Ascending aorta (tissue), 2 donors: ENCODE results near the gene CDH23. TPM values are rescaled to one million over a fixed set of nuclear protein-coding genes. Genes with fewer than 3 reads are reported as not detected.

ENCODE experiments used
- DNase-seq, 2 donors: peaks; one replicate each; pipeline ENCODE4 v3.0.0-alpha.2; 2019; ENCODE audit warnings: low spot score in 2 of 2
- H3K27ac ChIP-seq, 2 donors: fragments of 200-600 bp; sonication (generic); one replicate each; pipeline ENCODE4 v1.5.1; 2016 to 2017; ENCODE audit warnings: mild to moderate bottlenecking in 1 of 2
- H3K27me3 ChIP-seq: fragments of 200-600 bp; sonication (generic); one replicate; pipeline ENCODE4 v1.5.1; 2017
- H3K36me3 ChIP-seq, 2 donors: fragments of 200-600 bp; sonication (generic); one replicate each; pipeline ENCODE4 v1.5.1; 2016
- H3K4me1 ChIP-seq, 2 donors: fragments of 200-600 bp; sonication (generic); one replicate each; pipeline ENCODE4 v1.5.1; 2016 to 2017; ENCODE audit warnings: mild to moderate bottlenecking in 1 of 2
- H3K4me3 ChIP-seq, 2 donors: fragments of 200-600 bp; sonication (generic); one replicate each; pipeline ENCODE4 v1.5.1; 2016 to 2017; ENCODE audit warnings: mild to moderate bottlenecking in 1 of 2
- H3K9me3 ChIP-seq, 2 donors: fragments of 200-600 bp; sonication (generic); one replicate each; pipeline ENCODE4 v1.5.1; 2016
- intact Hi-C: fragments of 100-400 bp; cut with DNase I; formaldehyde crosslinking; loops from one replicate; pipeline ENCODE4 v1.15.1; 2023
- total RNA-seq: library from RNA; depleted of rRNA; stranded (reverse); fragments of >200 nt; gene quantifications from one replicate; pipeline ENCODE4 v1.1.0, GENCODE V29; 2016
- TF ChIP-seq, protein P1 (sequence below), 3 experiments: fragments of 200-600 bp in 2 of 3; fragments of 450-650 bp in 1 of 3; sonication (generic) in 2 of 3; IDR thresholded peaks; one replicate each; pipeline ENCODE4 v1.5.1; 2016 to 2019; ENCODE audit warnings: antibody characterized with exemption in 3 of 3, mild to moderate bottlenecking in 1 of 3, moderate library complexity in 1 of 3

CDH23 gene
- total RNA-seq, 1 donor from 2014 or later = 40.9 TPM

DNA sequence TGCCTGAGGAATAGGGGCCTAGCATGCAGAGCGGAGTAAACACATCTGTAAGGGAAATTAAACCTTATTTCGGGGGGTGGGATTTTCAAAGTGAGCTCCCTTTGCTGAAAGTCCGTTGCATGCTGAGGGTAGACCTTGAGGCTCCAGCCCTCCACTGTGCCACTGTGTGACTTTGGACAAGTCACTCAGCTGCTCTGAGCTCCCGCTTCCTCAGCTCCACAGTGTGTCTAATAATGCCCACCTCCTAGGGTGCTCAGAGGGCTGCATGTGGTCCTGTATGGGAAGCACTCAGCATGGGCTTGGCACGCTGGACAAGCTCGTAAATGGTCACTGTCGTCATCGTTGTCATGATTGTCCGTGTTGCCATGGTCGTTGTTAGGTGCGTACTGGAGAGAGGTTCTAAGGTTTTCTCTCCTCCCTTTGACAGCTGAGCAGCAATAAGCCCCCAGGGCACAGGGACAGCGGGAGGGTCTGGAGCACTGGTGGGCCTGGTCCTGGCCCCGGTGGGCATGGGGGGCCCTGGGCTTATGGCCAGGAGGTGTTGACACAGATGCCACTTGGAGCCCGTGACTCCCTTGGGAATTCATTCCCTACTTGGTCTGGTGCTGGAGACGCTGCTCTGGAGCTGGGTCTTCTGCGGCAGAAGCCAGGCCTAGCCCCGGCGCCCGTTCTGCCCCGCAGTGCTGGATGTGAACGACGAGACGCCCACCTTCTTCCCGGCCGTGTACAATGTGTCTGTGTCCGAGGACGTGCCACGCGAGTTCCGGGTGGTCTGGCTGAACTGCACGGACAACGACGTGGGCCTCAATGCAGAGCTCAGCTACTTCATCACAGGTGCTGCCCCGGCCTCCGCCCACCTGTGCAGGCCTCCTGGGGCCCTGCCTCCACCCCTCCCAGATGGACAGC lies 309.7 kb downstream of the CDH23 start:
- Histone ChIP-seq H3K9me3 (no peaks in the 10 kb centered on the region), H3K27ac (no peak overlapping the region), H3K36me3 (no peaks in the 10 kb centered on the region), H3K4me1 (no peaks in the 10 kb centered on the region), H3K4me3 (no peak overlapping the region), H3K27me3 (no peaks in the 10 kb centered on the region)
- TF ChIP-seq, protein P1, sequence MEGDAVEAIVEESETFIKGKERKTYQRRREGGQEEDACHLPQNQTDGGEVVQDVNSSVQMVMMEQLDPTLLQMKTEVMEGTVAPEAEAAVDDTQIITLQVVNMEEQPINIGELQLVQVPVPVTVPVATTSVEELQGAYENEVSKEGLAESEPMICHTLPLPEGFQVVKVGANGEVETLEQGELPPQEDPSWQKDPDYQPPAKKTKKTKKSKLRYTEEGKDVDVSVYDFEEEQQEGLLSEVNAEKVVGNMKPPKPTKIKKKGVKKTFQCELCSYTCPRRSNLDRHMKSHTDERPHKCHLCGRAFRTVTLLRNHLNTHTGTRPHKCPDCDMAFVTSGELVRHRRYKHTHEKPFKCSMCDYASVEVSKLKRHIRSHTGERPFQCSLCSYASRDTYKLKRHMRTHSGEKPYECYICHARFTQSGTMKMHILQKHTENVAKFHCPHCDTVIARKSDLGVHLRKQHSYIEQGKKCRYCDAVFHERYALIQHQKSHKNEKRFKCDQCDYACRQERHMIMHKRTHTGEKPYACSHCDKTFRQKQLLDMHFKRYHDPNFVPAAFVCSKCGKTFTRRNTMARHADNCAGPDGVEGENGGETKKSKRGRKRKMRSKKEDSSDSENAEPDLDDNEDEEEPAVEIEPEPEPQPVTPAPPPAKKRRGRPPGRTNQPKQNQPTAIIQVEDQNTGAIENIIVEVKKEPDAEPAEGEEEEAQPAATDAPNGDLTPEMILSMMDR (IDR thresholded peaks at IDR 0.05) = no peak
- intact Hi-C loops = no loop called here
- DNase-seq = no peak

DNA sequence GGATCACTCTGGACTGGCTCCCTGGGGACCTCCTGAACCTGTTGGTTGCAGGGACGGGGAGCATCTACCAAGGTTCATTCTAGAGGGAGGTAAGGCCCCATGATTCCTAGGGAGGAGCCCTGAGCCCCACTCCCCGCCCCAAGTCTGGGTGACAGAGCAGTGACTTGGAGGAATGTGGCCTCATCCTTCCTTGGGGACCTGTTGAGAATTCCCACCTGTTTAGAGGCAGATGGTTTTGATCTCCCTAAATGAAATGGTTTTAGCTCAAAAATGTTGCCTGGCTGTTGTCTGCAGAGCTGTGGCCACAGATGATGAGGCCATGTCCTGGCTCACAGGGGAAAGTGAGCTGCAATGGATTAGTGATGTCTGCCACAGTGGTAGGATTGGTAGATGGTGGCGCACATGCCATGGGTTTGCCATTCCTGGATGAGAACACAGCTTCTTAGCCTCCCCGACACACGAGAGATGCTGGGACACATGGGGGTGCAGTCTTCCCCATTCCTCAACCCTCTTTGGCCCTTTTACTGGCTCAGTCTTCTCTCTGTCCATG lies 310.6 kb downstream of the CDH23 start:
- Histone ChIP-seq H3K4me1 (no peaks in the 10 kb centered on the region), H3K4me3 (no peak overlapping the region), H3K36me3 (no peaks in the 10 kb centered on the region), H3K27ac (no peak overlapping the region), H3K27me3 (no peaks in the 10 kb centered on the region), H3K9me3 (no peaks in the 10 kb centered on the region)
- no peak for DNase-seq
- intact Hi-C loops = no loop called here
- TF ChIP-seq, protein P1 (IDR thresholded peaks at IDR 0.05) = no peak

DNA sequence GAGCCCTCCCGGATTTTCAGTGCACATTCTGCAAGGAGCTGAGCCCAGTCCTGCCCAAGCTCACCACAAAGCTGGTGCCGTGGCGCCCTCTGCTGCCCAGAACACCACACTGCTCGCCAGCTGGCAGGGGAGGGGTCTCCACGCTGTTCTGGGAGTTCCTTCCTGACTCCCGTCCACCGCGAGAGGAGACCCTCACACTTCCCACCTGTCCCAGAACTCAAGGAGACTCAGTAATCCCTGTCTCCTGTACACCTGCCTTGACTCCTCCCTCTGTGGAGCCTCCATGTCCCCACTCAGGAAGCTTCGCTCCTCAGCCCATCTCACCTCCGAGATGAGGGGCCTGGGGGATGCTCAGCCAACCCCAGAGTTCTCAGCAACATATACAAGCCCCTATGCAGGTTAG lies 311.6 kb downstream of the CDH23 start:
- TF ChIP-seq, protein P1 (IDR thresholded peaks at IDR 0.05) = peak; percentile 65 to 70 (median 69)

DNA sequence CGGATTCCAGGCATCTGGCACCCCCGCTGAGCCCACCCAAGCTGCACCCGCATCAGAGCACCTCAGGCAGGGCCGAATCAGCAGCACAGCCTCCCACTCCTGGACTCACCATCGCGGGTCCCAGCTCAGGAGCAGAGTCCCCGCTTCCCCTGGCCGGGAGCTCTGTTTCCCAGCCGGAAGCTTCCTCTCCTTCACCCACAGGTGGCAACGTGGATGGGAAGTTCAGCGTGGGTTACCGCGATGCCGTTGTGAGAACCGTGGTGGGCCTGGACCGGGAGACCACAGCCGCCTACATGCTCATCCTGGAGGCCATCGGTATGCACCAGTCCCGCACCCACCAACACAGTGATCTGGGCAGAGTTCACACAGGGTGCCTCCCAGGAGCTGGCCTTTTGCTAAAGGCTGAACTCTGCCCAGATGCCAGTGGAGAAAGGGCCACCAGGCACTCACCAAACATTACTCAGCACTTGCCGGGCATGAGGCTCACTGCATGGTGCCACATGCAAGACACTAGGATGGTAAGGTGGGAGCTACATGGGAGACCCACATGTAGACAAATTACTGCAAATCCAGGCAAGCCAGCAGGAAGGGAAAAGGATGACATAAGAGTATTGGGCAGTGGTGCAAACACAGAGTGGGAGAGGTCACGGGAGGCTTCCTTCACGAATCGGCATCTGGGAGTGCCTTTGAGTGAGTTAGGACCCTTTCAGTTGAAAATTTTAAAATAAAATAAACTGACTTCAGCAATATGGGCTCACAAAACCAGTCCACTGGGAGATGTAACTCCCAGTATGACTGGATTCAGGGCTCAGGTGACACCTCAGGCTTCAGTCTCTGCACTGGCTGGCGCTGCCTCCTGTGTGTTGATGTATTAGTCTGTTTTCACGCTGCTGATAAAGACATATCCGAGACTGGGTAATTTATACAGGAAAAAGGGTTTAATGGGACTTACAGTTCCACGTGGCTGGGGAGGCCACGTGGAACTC lies 312.5 kb downstream of the CDH23 start:
- Histone ChIP-seq H3K36me3 (no peaks in the 10 kb centered on the region), H3K9me3 (no peaks in the 10 kb centered on the region), H3K27ac (no peak overlapping the region), H3K4me3 (no peak overlapping the region), H3K4me1 (peaks cover 13 to 16% of the 10 kb centered on the region in 2 donors), H3K27me3 (no peaks in the 10 kb centered on the region)
- TF ChIP-seq, protein P1 (IDR thresholded peaks at IDR 0.05) = no peak
- DNase-seq = no peak
- intact Hi-C loops = loop anchor here (1.0 kb wide), 1 partner anchor 325 kb away; no protein-coding TSS in a partner anchor

More for the DNA sequence above, 311.6 kb downstream of the CDH23 start:
- Histone ChIP-seq H3K9me3 (no peaks in the 10 kb centered on the region), H3K27me3 (no peaks in the 10 kb centered on the region), H3K4me3 (no peak overlapping the region), H3K27ac (no peak overlapping the region), H3K36me3 (no peaks in the 10 kb centered on the region), H3K4me1 (peaks cover 6 to 7% of the 10 kb centered on the region in 2 donors)
- intact Hi-C loops = loop anchor here (1.0 kb wide), 1 partner anchor 324 kb away; no protein-coding TSS in a partner anchor
- DNase-seq = peak in 1 of 2 donors; percentile 74

DNA sequence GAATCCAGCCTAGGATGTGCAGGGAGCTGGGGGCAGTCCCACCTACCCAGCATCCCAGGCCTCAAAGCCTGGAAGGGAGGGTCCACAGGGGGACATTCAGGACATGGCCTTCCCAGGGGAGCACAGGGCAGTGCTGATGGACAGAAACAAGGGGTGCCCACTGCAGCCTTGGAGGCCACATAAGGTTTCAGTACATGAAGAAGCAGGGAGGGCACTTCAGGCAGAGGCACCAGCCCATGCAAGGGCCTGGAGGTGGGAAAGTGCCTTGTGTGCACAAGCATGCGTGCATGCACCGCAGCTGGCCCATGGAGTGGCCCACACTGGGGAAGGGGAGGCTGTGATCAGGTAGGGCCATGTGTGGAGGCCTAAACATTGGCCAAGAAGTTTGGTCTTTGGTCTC lies 313.8 kb downstream of the CDH23 start:
- Histone ChIP-seq H3K9me3 (no peaks in the 10 kb centered on the region), H3K27ac (no peak overlapping the region), H3K27me3 (no peaks in the 10 kb centered on the region), H3K4me3 (no peak overlapping the region), H3K36me3 (no peaks in the 10 kb centered on the region), H3K4me1 (peaks cover 18 to 30% of the 10 kb centered on the region in 2 donors)
- no peak for DNase-seq
- TF ChIP-seq, protein P1 (IDR thresholded peaks at IDR 0.05) = no peak
- intact Hi-C loops = loop anchor here (5.0 to 10.0 kb wide), 2 partner anchors 184 to 393 kb away; partner anchors contain the start of gene SLC29A3
